ENCODE data around the gene TRIO.

TRIO gene

DNA sequence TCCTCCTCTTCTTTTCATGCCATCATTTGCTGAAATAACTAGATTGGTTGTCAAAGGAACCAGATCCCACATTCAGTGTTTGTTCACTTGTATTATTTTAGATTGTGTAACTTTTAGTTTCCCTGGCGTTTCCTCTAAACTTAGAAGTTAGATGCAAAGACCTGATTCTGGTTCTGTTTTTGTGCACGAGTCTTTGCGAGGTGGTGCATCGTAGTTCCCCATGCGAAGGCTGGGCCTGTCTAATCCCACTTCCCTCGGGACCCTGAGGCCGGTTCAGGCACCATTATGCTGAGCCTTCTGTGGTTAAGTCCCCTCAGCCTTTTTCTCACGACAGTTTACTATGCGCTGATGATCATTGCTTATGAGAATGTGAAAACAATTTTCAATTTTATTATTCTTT is 219.3 kb downstream of the TRIO start:
- TF ChIP-seq, protein P1, sequence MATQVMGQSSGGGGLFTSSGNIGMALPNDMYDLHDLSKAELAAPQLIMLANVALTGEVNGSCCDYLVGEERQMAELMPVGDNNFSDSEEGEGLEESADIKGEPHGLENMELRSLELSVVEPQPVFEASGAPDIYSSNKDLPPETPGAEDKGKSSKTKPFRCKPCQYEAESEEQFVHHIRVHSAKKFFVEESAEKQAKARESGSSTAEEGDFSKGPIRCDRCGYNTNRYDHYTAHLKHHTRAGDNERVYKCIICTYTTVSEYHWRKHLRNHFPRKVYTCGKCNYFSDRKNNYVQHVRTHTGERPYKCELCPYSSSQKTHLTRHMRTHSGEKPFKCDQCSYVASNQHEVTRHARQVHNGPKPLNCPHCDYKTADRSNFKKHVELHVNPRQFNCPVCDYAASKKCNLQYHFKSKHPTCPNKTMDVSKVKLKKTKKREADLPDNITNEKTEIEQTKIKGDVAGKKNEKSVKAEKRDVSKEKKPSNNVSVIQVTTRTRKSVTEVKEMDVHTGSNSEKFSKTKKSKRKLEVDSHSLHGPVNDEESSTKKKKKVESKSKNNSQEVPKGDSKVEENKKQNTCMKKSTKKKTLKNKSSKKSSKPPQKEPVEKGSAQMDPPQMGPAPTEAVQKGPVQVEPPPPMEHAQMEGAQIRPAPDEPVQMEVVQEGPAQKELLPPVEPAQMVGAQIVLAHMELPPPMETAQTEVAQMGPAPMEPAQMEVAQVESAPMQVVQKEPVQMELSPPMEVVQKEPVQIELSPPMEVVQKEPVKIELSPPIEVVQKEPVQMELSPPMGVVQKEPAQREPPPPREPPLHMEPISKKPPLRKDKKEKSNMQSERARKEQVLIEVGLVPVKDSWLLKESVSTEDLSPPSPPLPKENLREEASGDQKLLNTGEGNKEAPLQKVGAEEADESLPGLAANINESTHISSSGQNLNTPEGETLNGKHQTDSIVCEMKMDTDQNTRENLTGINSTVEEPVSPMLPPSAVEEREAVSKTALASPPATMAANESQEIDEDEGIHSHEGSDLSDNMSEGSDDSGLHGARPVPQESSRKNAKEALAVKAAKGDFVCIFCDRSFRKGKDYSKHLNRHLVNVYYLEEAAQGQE (IDR thresholded peaks at IDR 0.05; ENCODE audit: insufficient read depth in 1 of 2, low read depth in 2 of 2, low read length in 2 of 2) = no peak
- TF ChIP-seq TAF1 (IDR thresholded peaks at IDR 0.05; ENCODE audit: borderline replicate concordance, insufficient read depth, low read length) (no peak), FOXP2 (optimal IDR thresholded peaks at IDR 0.05; ENCODE audit: borderline replicate concordance, extremely low read depth, extremely low read length, insufficient read depth) (no peak), SIN3A (IDR thresholded peaks at IDR 0.05; ENCODE audit: borderline replicate concordance, insufficient read depth, low read length) (no peak), POLR2AphosphoS5 (IDR thresholded peaks at IDR 0.05; ENCODE audit: low read depth, low read length) (no peak)

DNA sequence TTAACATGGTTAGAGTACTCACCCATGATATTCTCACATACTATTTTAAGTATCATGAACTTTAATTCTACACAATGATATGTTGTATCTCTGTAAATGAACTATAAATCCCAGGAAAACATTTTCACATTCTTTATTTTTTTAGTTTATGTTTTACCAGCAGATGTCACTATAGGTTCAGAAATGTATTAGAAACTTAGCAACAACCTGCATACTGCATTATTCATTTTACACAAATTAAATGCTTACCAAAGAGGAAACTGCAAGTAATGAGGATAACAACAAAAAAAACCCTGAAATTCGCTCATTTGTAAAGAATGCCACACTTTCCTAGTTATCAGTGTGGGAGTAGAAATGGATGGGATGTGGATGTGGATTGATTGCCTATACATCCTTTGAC is 221.0 kb downstream of the TRIO start:
- TF ChIP-seq SIN3A (IDR thresholded peaks at IDR 0.05; ENCODE audit: borderline replicate concordance, insufficient read depth, low read length) = no peak
- TF ChIP-seq FOXP2 (optimal IDR thresholded peaks at IDR 0.05; ENCODE audit: borderline replicate concordance, extremely low read depth, extremely low read length, insufficient read depth) = no peak
- TF ChIP-seq, protein P1 (IDR thresholded peaks at IDR 0.05; ENCODE audit: insufficient read depth in 1 of 2, low read depth in 2 of 2, low read length in 2 of 2) = no peak
- no peak for TF ChIP-seq TAF1 (IDR thresholded peaks at IDR 0.05; ENCODE audit: borderline replicate concordance, insufficient read depth, low read length)
- TF ChIP-seq POLR2AphosphoS5 (IDR thresholded peaks at IDR 0.05; ENCODE audit: low read depth, low read length) = no peak

DNA sequence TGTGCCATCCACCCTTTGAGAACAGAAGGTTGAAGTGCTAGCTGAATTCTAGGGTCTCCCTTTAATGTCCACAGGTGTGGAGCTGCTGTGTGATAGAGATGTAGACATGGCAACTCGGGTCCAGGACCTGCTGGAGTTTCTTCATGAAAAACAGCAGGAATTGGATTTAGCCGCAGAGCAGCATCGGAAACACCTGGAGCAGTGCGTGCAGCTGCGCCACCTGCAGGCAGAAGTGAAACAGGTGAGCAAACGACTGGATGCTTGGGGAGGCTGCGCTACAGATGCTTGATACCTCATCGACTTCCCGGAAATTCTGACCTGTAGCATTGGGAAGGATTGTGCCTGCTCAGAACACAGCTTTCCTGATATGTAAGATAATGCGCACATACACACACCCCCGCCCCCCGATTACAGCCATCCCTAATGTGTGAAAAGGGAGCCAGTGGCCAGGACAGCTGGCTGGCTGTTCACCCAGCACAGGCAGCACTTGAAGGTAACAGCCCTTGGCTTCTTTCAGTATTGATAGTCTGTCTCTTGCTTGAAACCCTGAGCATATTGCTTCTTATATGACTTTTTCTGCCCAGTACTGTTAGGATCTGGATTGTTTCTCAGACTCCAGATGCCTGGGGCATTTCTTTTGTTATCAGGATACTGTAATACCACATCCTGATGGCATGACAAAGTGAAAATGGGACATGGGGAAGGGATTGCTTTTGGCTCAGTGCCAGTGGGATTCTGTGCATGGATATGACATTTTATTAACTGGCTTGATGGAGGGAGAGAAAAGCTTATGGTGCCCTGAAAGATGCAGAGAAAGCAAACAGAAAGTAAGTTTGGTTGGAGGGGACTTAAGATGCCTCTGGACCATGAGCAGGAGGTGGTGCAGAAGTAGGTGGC is 221.7 kb downstream of the TRIO start:
- no peak for TF ChIP-seq TAF1 (IDR thresholded peaks at IDR 0.05; ENCODE audit: borderline replicate concordance, insufficient read depth, low read length)
- TF ChIP-seq POLR2AphosphoS5 (IDR thresholded peaks at IDR 0.05; ENCODE audit: low read depth, low read length) = no peak
- TF ChIP-seq SIN3A (IDR thresholded peaks at IDR 0.05; ENCODE audit: borderline replicate concordance, insufficient read depth, low read length) = no peak
- TF ChIP-seq FOXP2 (optimal IDR thresholded peaks at IDR 0.05; ENCODE audit: borderline replicate concordance, extremely low read depth, extremely low read length, insufficient read depth) = no peak
- TF ChIP-seq, protein P1 (IDR thresholded peaks at IDR 0.05; ENCODE audit: insufficient read depth in 1 of 2, low read depth in 2 of 2, low read length in 2 of 2) = no peak

DNA sequence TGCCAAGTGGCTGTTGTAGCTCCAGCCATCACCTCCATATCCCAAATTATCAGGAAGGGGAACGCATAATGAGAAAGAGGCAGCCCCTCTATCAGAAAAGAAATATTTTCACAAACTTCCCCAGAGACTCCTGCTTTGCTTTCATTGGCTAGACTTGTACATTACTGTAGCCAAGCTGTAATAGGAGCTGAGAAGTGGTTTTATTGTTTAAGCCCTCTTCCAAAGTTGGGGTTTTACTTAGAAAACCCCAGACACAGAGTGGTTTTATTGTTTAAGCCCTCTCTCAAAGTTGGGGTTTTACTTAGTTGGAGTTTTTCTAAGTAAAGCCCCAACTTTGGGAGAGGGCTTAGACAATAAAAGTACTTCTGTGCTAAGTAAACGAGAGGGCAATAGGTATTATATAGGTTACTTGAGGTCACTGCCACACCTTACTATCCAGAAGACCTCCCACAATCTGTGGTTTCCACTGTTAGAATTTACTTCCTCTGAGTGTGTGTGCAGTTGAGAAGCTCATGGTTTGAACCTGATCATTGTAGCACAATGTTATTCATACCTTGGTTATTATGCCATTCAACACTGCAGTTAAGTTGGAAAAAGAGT is 222.8 kb downstream of the TRIO start:
- TF ChIP-seq TAF1 (IDR thresholded peaks at IDR 0.05; ENCODE audit: borderline replicate concordance, insufficient read depth, low read length) = no peak
- no peak for TF ChIP-seq POLR2AphosphoS5 (IDR thresholded peaks at IDR 0.05; ENCODE audit: low read depth, low read length)
- TF ChIP-seq, protein P1 (IDR thresholded peaks at IDR 0.05; ENCODE audit: insufficient read depth in 1 of 2, low read depth in 2 of 2, low read length in 2 of 2) = no peak

All from PFSK-1 (cell line).